Fibroblast of lung (primary cell): Measurements from ENCODE around the gene ERBB3. TPM values are rescaled to one million over a fixed set of nuclear protein-coding genes. Genes with fewer than 3 reads are reported as not detected.

Experiments used
- DNase-seq, 2 donors: peaks; one replicate each; pipeline versions ENCODE4 v3.0.0 to v3.0.0-alpha.2; 2010; ENCODE audit warnings: low read depth in 2 of 2
- H2AFZ ChIP-seq: 2 replicates; pipeline ENCODE4 v1.5.1; 2012; ENCODE audit warnings: low read length, control low read depth, inconsistent platforms
- H3K27ac ChIP-seq: 2 replicates; pipeline ENCODE4 v1.5.1; 2011; ENCODE audit warnings: low read length, control low read depth; ENCODE audit not compliant: insufficient read depth
- H3K27me3 ChIP-seq: 2 replicates; pipeline ENCODE4 v1.5.1; 2011; ENCODE audit warnings: mild to moderate bottlenecking, low read length; ENCODE audit not compliant: control insufficient read depth, insufficient read depth
- H3K36me3 ChIP-seq: 2 replicates; pipeline ENCODE4 v1.5.1; 2011; ENCODE audit warnings: low read length; ENCODE audit not compliant: control insufficient read depth, insufficient read depth
- H3K4me1 ChIP-seq: 2 replicates; pipeline ENCODE4 v1.5.1; 2011; ENCODE audit warnings: low read length; ENCODE audit not compliant: control insufficient read depth, insufficient read depth; ENCODE audit errors: extremely low read depth
- H3K4me2 ChIP-seq: 2 replicates; pipeline ENCODE4 v1.5.1; 2011; ENCODE audit warnings: low read length, control low read depth; ENCODE audit not compliant: insufficient read depth; ENCODE audit errors: extremely low read depth
- H3K4me3 ChIP-seq, 4 experiments: fragments of 200-600 bp in 1 of 4; sonication (generic) in 1 of 4; replicated peaks in 1 of 4; 2 replicates each; pipeline ENCODE4 v1.5.1; 2011 to 2016; ENCODE audit warnings: low read length in 4 of 4, low read depth in 3 of 4, mild to moderate bottlenecking in 3 of 4, control low read depth in 2 of 4, inconsistent platforms in 1 of 4, mixed read lengths in 1 of 4; ENCODE audit not compliant: insufficient read depth in 1 of 4; ENCODE audit errors: control extremely low read depth in 1 of 4
- H3K79me2 ChIP-seq: 2 replicates; pipeline ENCODE4 v1.5.1; 2012; ENCODE audit warnings: mild to moderate bottlenecking, low read length, inconsistent platforms; ENCODE audit not compliant: control insufficient read depth, insufficient read depth
- H3K9ac ChIP-seq: 2 replicates; pipeline ENCODE4 v1.5.1; 2011; ENCODE audit warnings: mild to moderate bottlenecking, low read length, control low read depth; ENCODE audit not compliant: insufficient read depth
- H3K9me3 ChIP-seq: 2 replicates; pipeline ENCODE4 v1.5.1; 2012; ENCODE audit warnings: low read depth, low read length; ENCODE audit not compliant: control insufficient read depth, insufficient read depth
- H4K20me1 ChIP-seq: 2 replicates; pipeline ENCODE4 v1.5.1; 2011; ENCODE audit warnings: low read length; ENCODE audit not compliant: control insufficient read depth, insufficient read depth; ENCODE audit errors: extremely low read depth
- CTCF ChIP-seq, 2 donors: IDR thresholded peaks in 1 of 2; conservative IDR thresholded peaks in 1 of 2; 1 replicate in 1 of 2; 2 replicates in 1 of 2; pipeline ENCODE4 v1.5.1; 2011 to 2012; ENCODE audit warnings: low read length in 2 of 2, control low read depth in 1 of 2, inconsistent platforms in 1 of 2, low read depth in 1 of 2, mild to moderate bottlenecking in 1 of 2
- EZH2 ChIP-seq: IDR thresholded peaks from 2 replicates; pipeline ENCODE4 v1.5.1; 2012; ENCODE audit warnings: low read length, control low read depth, mild to moderate bottlenecking; ENCODE audit errors: missing control alignments
- polyA plus RNA-seq, 2 donors: library from polyadenylated mRNA; depleted of rRNA in 1 of 2; stranded (reverse) in 1 of 2; unstranded in 1 of 2; fragments of >200 nt; gene quantifications; 2 replicates each; pipeline ENCODE4 v1.2.1, GENCODE V29; 2011 to 2012; ENCODE audit warnings: missing spikeins in 1 of 2
- total RNA-seq: library from RNA; depleted of rRNA; stranded (reverse); fragments of >200 nt; gene quantifications from 2 replicates; pipeline ENCODE4 v1.2.1, GENCODE V29; 2014

Gene ERBB3
- total and polyA plus RNA-seq, 2 donors (not counting 1 experiment from before 2014, with no cell fraction given) = 0.66 to 0.92 TPM

GRCh38 chr12:56124133-56124532, 44.2 kb downstream of the ERBB3 start:
- Histone ChIP-seq H3K9ac (no peak overlapping the region), H2AFZ (no peak overlapping the region), H4K20me1 (no peaks in the 10 kb centered on the region), H3K4me2 (no peak overlapping the region), H3K27ac (no peak overlapping the region), H3K27me3 (no peaks in the 10 kb centered on the region), H3K36me3 (peaks cover 10% of the 10 kb centered on the region), H3K4me3 (no peak overlapping the region), H3K9me3 (no peaks in the 10 kb centered on the region), H3K79me2 (peaks cover 11% of the 10 kb centered on the region), H3K4me1 (peaks cover 18% of the 10 kb centered on the region)
- TF ChIP-seq CTCF (conservative IDR thresholded peaks at IDR 0.05 in 1 of 2, IDR thresholded peaks at IDR 0.05 in 1 of 2; ENCODE audit: low read depth in 1 of 2, low read length in 2 of 2) (no peak), EZH2 (no peak)
- no peak for DNase-seq

GRCh38 chr12:56126732-56127239, 46.8 kb downstream of the ERBB3 start:
- Histone ChIP-seq H3K27me3 (no peaks in the 10 kb centered on the region), H3K4me2 (peak overlapping the region; percentile 65), H3K9ac (no peak overlapping the region), H3K4me3 (peak overlapping the region in 2 of 4 experiments; percentile 55 to 62), H3K36me3 (peaks cover 9% of the 10 kb centered on the region), H3K9me3 (no peaks in the 10 kb centered on the region), H3K27ac (peak overlapping the region; percentile 54), H2AFZ (no peak overlapping the region), H4K20me1 (no peaks in the 10 kb centered on the region), H3K79me2 (peaks cover 25% of the 10 kb centered on the region), H3K4me1 (peaks cover 11% of the 10 kb centered on the region)
- DNase-seq = no peak
- TF ChIP-seq CTCF (conservative IDR thresholded peaks at IDR 0.05 in 1 of 2, IDR thresholded peaks at IDR 0.05 in 1 of 2; ENCODE audit: low read depth in 1 of 2, low read length in 2 of 2) (no peak), EZH2 (no peak)

- no peak overlapping the region for H2AFZ ChIP-seq
Measured at GRCh38 chr12:56127485-56127887, 47.5 kb downstream of the ERBB3 start.

More at GRCh38 chr12:56127485-56127887, 47.5 kb downstream of the ERBB3 start:
- Histone ChIP-seq H3K4me2 (peak overlapping the region; percentile 65), H3K9ac (no peak overlapping the region), H3K79me2 (peaks cover 25% of the 10 kb centered on the region), H3K9me3 (no peaks in the 10 kb centered on the region), H4K20me1 (no peaks in the 10 kb centered on the region), H3K27me3 (no peaks in the 10 kb centered on the region), H3K27ac (peak overlapping the region; percentile 54), H3K4me1 (peaks cover 11% of the 10 kb centered on the region), H3K36me3 (peaks cover 16% of the 10 kb centered on the region), H3K4me3 (peak overlapping the region; percentile 2 to 62 (median 36))
- DNase-seq = no peak
- TF ChIP-seq EZH2 (no peak), CTCF (conservative IDR thresholded peaks at IDR 0.05 in 1 of 2, IDR thresholded peaks at IDR 0.05 in 1 of 2; ENCODE audit: low read depth in 1 of 2, low read length in 2 of 2) (no peak)
